CD14-positive monocyte (primary cell): ENCODE measurements around the gene CLDN9. TPM values are rescaled to one million over a fixed set of nuclear protein-coding genes. Genes with fewer than 3 reads are reported as not detected.
"Not testable (repeated sequence)": the region's sequence is repeated elsewhere in the genome, so short reads cannot be mapped to it uniquely, and the experiment has no call there.

Source experiments
- DNase-seq, 3 donors: peaks; one replicate each; pipeline ENCODE4 v3.0.0-alpha.2; 2011 to 2022
- H2AFZ ChIP-seq: 2 replicates; pipeline ENCODE4 v1.6.0; 2012; ENCODE audit warnings: mild to moderate bottlenecking, low read depth, low read length, inconsistent platforms; ENCODE audit not compliant: insufficient read depth, poor library complexity, severe bottlenecking
- H3K27ac ChIP-seq, 2 donors: 1 replicate in 1 of 2; 2 replicates in 1 of 2; pipeline ENCODE4 v1.5.1; 2012 to 2013; ENCODE audit warnings: low read length in 2 of 2, control low read depth in 1 of 2, inconsistent platforms in 1 of 2, low read depth in 1 of 2, mild to moderate bottlenecking in 1 of 2
- H3K27me3 ChIP-seq, 2 donors: one replicate each; pipeline versions ENCODE4 v1.6.0 to v1.6.1; 2011 to 2013; ENCODE audit warnings: low read length in 2 of 2; ENCODE audit not compliant: control insufficient read depth in 2 of 2, insufficient read depth in 2 of 2
- H3K36me3 ChIP-seq, 2 donors: replicated peaks in 1 of 2; 1 replicate in 1 of 2; 2 replicates in 1 of 2; pipeline versions ENCODE4 v1.5.1 to v1.6.1; 2012 to 2013; ENCODE audit warnings: low read length in 2 of 2, control low read depth in 1 of 2, inconsistent platforms in 1 of 2, mild to moderate bottlenecking in 1 of 2; ENCODE audit not compliant: insufficient read depth in 2 of 2, control insufficient read depth in 1 of 2
- H3K4me1 ChIP-seq, 2 donors: 1 replicate in 1 of 2; 2 replicates in 1 of 2; pipeline versions ENCODE4 v1.5.1 to v1.6.1; 2012 to 2013; ENCODE audit warnings: low read length in 2 of 2, control low read depth in 1 of 2, inconsistent platforms in 1 of 2, mild to moderate bottlenecking in 1 of 2, moderate library complexity in 1 of 2; ENCODE audit not compliant: insufficient read depth in 2 of 2, control insufficient read depth in 1 of 2
- H3K4me2 ChIP-seq: replicated peaks from 2 replicates; pipeline ENCODE3; 2012; ENCODE audit warnings: low read length, moderate library complexity, mild to moderate bottlenecking; ENCODE audit not compliant: poor library complexity, severe bottlenecking; ENCODE audit errors: extremely low read depth
- H3K4me3 ChIP-seq, 3 experiments: fragments of 200-600 bp in 1 of 3; sonication (generic) in 1 of 3; replicated peaks in 1 of 3; 1 replicate in 2 of 3; 2 replicates in 1 of 3; pipeline ENCODE4 v1.5.1; 2011 to 2013; ENCODE audit warnings: low read length in 3 of 3, mild to moderate bottlenecking in 3 of 3, control low read depth in 2 of 3, low read depth in 2 of 3, inconsistent platforms in 1 of 3, moderate library complexity in 1 of 3
- H3K79me2 ChIP-seq: 2 replicates; pipeline ENCODE4 v1.6.0; 2012; ENCODE audit warnings: mild to moderate bottlenecking, control low read depth, inconsistent platforms, low read length, moderate library complexity; ENCODE audit not compliant: insufficient read depth
- H3K9ac ChIP-seq: 2 replicates; pipeline ENCODE4 v1.6.0; 2017; ENCODE audit warnings: low read length, mild to moderate bottlenecking; ENCODE audit not compliant: insufficient read depth, poor library complexity, severe bottlenecking
- H3K9me3 ChIP-seq, 2 donors: replicated peaks in 1 of 2; 1 replicate in 1 of 2; 2 replicates in 1 of 2; pipeline versions ENCODE4 v1.5.1 to v1.6.1; 2012 to 2013; ENCODE audit warnings: low read length in 2 of 2, control low read depth in 1 of 2; ENCODE audit not compliant: control insufficient read depth in 1 of 2, insufficient read depth in 1 of 2
- H4K20me1 ChIP-seq: 2 replicates; pipeline ENCODE4 v1.6.0; 2012; ENCODE audit warnings: mild to moderate bottlenecking, low read length, control low read depth, moderate library complexity; ENCODE audit not compliant: insufficient read depth
- H3K27ac Mint-ChIP-seq, 7 donors: one replicate each; pipeline ENCODE4 v1.8.0; 2020; ENCODE audit warnings: mild to moderate bottlenecking in 7 of 7, mixed read lengths in 7 of 7, moderate library complexity in 6 of 7, inconsistent platforms in 2 of 7
- H3K27me3 Mint-ChIP-seq, 3 donors: one replicate each; pipeline ENCODE4 v1.8.0; 2021 to 2022; ENCODE audit warnings: low read depth in 3 of 3, mild to moderate bottlenecking in 3 of 3, mixed read lengths in 3 of 3, moderate library complexity in 3 of 3, inconsistent platforms in 1 of 3
- H3K36me3 Mint-ChIP-seq, 2 donors: one replicate each; pipeline ENCODE4 v1.8.0; 2020; ENCODE audit warnings: mixed read lengths in 2 of 2, inconsistent platforms in 1 of 2, mild to moderate bottlenecking in 1 of 2
- H3K4me1 Mint-ChIP-seq: one replicate; pipeline ENCODE4 v1.8.0; 2020; ENCODE audit warnings: mild to moderate bottlenecking, mixed read lengths
- H3K4me3 Mint-ChIP-seq, 2 donors: one replicate each; pipeline ENCODE4 v1.8.0; 2020; ENCODE audit warnings: mild to moderate bottlenecking in 2 of 2, mixed read lengths in 2 of 2, moderate library complexity in 1 of 2
- H3K9me3 Mint-ChIP-seq, 7 donors: one replicate each; pipeline ENCODE4 v1.8.0; 2020 to 2022; ENCODE audit warnings: mixed read lengths in 7 of 7, mild to moderate bottlenecking in 6 of 7, moderate library complexity in 6 of 7, inconsistent platforms in 2 of 7
- CTCF ChIP-seq: fragments of 200-600 bp; IDR thresholded peaks from one replicate; pipeline ENCODE4 v1.8.0; 2022; ENCODE audit warnings: antibody characterized with exemption, mild to moderate bottlenecking
- WGBS: methylation state at CpG from one replicate; pipeline ENCODE4 v1.1.5; 2013; ENCODE audit warnings: missing lambda C conversion rate; ENCODE audit not compliant: insufficient coverage; 5-methylcytosine and 5-hydroxymethylcytosine counted together
- intact Hi-C, 2 donors: fragments of 100-400 bp; cut with micrococcal nuclease; formaldehyde crosslinking; loops; one replicate each; pipeline versions ENCODE4 v1.15.0 to v1.15.1; 2023
- polyA plus RNA-seq, 3 donors: library from polyadenylated mRNA; depleted of rRNA in 1 of 3; unstranded in 2 of 3; stranded (reverse) in 1 of 3; fragments of 300-500 nt in 2 of 3; fragments of >200 nt in 1 of 3; fragmentation: Illumina TruSeq in 2 of 3; gene quantifications; 1 replicate in 2 of 3; 2 replicates in 1 of 3; pipeline ENCODE4 v1.2.3, GENCODE V29; 2012 to 2021

CLDN9 gene
- polyA plus RNA-seq, 3 donors = 2.1 TPM; not detected in 2

- Mint-ChIP-seq H3K9me3 (peaks cover 0 to 1% (median 0%) of the 10 kb centered on the region in 7 donors), H3K36me3 (peaks cover 22 to 39% of the 10 kb centered on the region in 2 donors), H3K27me3 (peaks cover 3 to 8% (median 8%) of the 10 kb centered on the region in 3 donors), H3K4me3 (peak overlapping the region; percentile 70 to 74), H3K27ac (peak overlapping the region; percentile 85 to 93 (median 89)), H3K4me1 (peaks cover 72% of the 10 kb centered on the region)
- peak; percentile 60 to 76 (median 65) for DNase-seq
- Histone ChIP-seq H3K79me2 (no peaks in the 10 kb centered on the region), H3K4me3 (peak overlapping the region in 1 of 3 experiments; percentile 58), H3K9ac (peak overlapping the region; percentile 24), H3K27me3 (no peaks in the 10 kb centered on the region), H3K9me3 (no peaks in the 10 kb centered on the region), H4K20me1 (no peaks in the 10 kb centered on the region), H3K27ac (peak overlapping the region; percentile 54 to 78), H3K36me3 (no peaks in the 10 kb centered on the region), H2AFZ (peak overlapping the region; percentile 59), H3K4me2 (peak overlapping the region; percentile 64), H3K4me1 (peaks cover 84 to 98% of the 10 kb centered on the region in 2 donors)
- no peak for TF ChIP-seq CTCF
- intact Hi-C loops = loop anchor here in 1 of 2 donors (5.0 kb wide), 1 partner anchor 72 kb away; no protein-coding TSS in a partner anchor
- WGBS = 51% methylated on average over 12 of the region's 17 CpGs
Observed at GRCh38 chr16:3054965-3055733, 42.4 kb downstream of the CLDN9 start.

GRCh38 chr16:3055734-3056115 lies 43.0 kb downstream of the CLDN9 start:
- H3K9me3 ChIP-seq, H3K9ac ChIP-seq, H4K20me1 ChIP-seq, H3K79me2 ChIP-seq, H2AFZ ChIP-seq, H3K9me3 Mint-ChIP-seq, H3K36me3 ChIP-seq, H3K27me3 ChIP-seq, DNase-seq: not testable (repeated sequence)
- H3K27ac ChIP-seq = peak overlapping the region; percentile 54 to 78
- Mint-ChIP-seq H3K36me3 (peaks cover 19 to 33% of the 10 kb centered on the region in 2 donors), H3K27me3 (peaks cover 3 to 10% (median 4%) of the 10 kb centered on the region in 3 donors), H3K4me3 (peak overlapping the region in 1 of 2 donors; percentile 74), H3K27ac (peak overlapping the region; percentile 85 to 93 (median 89)), H3K4me1 (peaks cover 66% of the 10 kb centered on the region)
- peak overlapping the region; percentile 64 for H3K4me2 ChIP-seq
- 86% methylated on average over 9 of the region's 9 CpGs for WGBS
- intact Hi-C loops = loop anchor here in 1 of 2 donors (5.0 kb wide), 1 partner anchor 72 kb away; no protein-coding TSS in a partner anchor
- H3K4me1 ChIP-seq = peaks cover 79 to 93% of the 10 kb centered on the region in 2 donors
- H3K4me3 ChIP-seq = peak overlapping the region in 1 of 3 experiments; percentile 58
